HG02884 (cell line): ENCODE results near the gene UBN2.
A peak's percentile ranks its signal among the peaks of the same experiment; 100 is the strongest.

Source experiments
- ATAC-seq: cut with Tn5 transposase; IDR thresholded peaks from one replicate; pipeline ENCODE4 v1.9.1; 2021; ENCODE audit warnings: mild to moderate bottlenecking, moderate library complexity; ENCODE audit not compliant: unreplicated experiment

UBN2 gene

DNA sequence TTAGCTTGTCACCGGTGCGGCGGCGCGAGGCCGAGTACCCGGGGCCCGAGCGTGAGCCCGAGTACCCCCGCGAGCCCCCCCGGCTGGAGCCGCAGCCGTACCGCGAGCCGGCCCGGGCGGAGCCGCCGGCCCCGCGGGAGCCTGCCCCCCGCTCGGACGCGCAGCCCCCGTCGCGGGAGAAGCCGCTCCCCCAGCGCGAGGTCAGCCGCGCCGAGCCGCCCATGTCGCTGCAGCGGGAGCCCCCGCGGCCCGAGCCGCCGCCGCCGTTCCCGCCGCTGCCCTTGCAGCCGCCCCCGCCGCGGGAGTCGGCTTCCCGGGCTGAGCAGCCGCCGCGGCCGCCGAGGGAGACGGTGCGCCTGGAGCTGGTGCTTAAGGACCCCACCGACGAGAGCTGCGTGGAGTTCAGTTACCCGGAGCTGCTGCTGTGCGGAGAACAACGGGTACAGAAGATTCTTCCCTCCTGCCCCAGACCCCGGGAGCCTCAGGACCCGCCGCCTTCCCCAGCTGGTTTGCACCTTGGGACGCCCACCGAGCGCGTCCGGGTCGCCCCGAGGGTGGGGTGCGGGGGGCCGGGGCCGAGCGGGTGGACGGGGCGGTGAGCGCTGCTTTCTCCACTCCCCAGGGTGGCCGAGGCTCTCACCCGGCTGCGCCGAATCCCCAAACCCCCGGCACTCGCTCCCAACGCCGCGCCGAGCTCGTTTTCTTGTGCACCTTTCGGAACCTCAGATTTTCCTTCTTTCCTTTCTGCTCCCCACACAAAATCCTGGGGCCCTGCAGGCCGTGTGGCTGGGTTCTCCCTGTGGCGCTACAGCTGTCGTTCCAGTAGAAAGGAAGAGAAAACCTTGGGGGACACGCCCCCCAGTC, 708 bp downstream of the UBN2 start:
- peak; percentile 28 for ATAC-seq

DNA sequence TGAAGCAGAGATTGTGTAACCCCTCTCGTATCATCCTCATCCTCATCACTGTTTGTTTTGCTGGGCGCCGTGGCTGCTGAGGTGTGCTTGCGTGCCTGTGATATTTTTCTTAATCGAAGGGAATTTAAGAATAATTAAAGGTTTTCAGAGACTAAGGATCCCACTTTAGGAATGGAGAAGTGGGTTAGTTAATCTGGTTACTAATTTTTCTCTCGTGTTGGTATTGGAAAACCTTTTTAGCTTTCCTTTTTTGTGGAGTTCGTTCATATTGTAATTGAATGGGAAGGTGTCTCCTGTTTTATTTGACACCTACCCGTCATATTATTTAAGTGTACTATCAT, 1.3 kb downstream of the UBN2 start:
- ATAC-seq: no peak

DNA sequence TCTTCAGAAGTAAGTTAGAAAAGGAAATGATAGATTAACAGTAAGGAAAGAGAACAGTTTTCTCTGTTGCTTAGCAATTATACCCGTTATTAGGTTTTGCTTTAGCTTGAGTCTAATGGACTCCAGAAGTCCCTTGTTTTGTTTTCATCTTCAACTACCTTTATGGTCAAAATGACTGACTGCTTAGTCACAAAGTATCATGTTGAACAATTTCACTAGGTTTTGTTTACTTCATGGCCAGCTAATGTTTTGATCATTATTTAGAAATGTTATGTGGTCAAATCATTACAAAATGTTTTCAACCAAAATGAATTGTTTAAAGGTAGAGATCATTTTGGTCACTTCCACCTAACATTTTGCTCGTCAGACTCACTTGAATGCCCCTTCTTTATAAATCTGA, 1.9 kb downstream of the UBN2 start:
- no peak for ATAC-seq

DNA sequence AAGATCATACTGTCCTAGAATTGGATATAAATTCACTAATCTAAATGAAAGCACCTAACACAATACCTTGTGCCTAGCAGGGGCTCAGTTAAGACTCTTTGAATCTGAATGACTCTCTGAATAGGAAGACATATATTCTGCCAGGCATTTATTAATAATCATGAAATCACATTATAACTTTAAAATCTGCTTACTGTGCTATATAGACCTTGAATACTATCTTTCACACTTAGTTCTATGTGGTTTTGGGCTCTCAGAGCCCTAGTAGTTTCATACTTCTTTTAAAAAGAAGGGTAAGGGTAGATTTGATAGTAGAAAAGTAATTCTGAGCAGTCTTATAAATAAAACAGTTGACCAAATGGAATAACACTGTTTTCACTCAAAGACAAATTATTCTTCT, 10.2 kb downstream of the UBN2 start:
- no peak for ATAC-seq

DNA sequence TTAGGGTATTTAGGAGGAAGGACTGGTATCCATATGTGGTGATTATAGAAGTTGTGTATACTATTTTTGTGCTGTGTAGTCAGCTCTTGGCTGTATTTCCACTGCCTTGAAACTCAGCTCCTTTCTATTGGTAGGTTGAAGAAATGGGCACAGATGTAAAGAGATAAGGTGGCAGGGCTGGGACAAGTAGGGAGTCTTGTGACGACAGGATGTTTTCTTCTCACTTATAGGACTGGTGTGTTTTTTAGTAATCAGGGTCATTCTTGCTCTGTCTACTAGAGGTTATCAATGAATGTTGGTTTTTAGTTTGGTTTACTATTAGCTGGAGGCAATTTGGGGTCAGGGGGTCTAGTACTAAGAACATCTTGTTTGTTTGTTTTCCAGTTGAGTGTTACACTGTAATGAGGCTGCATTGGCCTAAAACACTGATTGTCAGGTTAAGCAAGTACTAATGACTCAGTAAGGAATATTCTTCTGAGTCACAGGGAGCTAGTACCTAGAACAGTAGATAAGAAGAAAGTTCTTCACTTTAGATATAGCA, 11.8 kb downstream of the UBN2 start:
- ATAC-seq: no peak

DNA sequence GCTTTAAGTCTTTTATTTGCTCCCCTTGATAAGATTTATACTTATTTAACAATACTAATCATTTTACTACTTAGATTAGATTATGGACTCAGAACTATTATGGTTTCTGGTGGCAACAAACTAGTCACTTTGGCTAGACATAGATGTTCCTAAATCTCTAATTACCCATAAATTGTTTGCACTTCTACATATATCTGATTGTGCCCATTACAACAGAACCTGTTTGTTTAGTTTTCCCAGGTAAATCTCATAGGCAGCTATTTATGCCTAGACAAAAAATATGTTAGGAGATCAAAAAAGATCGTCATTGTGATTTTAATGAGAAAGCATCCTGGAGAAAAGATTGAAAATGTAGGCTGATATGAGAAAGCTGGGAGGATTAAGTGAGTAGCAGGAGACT, 14.4 kb downstream of the UBN2 start:
- ATAC-seq: no peak

DNA sequence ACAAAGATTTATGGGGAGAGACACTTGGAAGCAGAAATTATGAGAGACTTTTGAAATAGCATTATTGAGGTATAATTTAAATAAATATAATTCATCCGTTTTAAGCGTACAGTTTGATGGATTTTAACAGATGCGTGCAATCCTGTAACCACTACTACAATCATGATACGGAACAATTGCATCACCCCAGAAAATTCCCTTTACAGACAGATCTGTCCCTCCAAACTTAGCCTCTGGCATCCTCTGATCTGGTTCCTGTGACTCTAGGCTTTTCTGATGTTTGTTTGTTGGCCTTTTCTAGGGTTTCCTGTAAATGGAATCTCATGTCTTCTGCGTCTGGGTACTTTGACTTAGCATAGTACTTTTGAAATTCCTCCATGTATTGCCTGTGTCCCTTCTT, 15.5 kb downstream of the UBN2 start:
- ATAC-seq: no peak

DNA sequence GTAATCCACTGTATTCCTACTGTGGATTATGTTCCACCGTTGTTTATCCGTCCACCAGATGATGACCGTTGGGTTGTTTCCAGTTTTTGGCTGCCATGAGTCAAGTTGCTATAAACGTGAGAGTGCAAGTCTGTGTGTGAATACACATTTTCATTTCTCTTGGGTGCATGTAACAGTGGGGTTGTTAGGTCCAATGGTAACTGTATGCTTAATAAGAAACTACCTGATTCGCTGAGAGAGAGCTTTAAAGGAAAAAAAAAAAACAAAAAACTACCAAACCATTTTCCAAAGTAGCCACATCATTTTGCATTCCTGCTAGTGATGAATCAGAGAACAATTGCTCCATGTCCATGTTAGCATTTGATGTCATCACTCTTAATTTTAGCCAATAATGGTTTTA, 15.9 kb downstream of the UBN2 start:
- ATAC-seq: no peak

DNA sequence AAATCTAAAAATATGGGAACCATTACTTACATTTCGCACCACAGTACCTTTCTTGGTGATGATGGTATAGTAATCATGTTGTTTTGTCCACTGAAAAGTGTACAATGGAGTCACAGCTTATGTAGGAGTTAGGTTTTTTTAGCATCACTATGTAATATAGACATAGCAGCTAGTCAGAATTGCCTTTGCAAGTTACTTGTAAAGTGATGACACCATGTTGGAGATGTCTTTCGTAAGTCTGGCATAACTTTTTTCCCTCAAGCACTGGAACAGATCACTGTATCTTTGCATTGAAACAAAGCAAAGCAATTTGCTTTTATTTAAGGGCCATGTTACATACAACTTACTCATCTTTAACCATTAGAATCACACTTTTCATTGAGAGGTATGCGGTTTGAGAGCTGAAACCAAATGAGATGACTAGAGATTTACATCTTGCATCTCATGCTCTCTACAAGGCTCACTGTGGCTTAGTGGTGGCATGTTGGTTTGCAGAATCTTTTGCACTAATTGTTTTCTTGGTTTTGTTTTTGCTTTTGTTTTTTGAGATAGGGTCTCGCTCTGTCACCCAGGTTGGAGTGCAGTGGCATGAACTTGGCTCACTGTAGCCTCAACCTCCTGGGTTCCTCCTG, 18.3 kb downstream of the UBN2 start:
- ATAC-seq: no peak

DNA sequence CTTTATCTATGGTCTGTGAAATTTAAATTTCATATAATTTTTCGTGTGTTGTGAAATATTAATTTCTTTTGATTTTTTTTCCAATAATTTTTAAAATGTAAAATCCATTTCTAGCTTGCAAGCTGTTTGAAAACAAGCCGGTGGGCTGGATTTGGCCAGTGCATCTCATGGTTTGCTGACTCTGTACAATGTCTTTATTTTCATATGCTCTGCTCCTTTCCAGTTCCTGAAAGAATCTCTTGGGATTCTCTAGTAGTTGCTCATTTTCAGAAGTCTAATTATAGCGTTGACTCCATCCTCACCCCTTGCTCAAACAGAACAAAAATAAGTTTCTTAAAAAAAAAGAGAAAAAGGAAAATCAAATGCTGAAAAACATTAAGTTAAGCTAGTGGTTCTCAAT, 21.4 kb downstream of the UBN2 start:
- no peak for ATAC-seq

DNA sequence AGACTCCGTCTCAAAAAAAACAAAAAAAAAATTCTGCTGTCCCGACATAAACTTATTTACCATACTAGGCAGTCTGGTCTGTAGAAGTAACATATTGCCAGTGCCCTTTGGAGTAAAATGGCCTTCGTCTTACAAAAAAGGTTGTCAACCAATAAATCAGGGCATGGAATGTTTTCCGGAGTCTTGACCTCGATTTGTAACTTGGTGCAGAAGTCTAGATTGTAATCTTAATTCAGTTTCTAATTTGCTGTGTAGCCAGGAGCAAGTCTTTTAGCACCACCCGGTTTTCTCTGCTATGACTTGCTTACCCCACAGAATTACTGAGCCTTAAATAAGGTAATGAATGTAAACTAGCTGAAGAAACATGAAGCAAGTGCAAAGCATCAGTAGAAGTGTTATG, 23.2 kb downstream of the UBN2 start:
- ATAC-seq: no peak

DNA sequence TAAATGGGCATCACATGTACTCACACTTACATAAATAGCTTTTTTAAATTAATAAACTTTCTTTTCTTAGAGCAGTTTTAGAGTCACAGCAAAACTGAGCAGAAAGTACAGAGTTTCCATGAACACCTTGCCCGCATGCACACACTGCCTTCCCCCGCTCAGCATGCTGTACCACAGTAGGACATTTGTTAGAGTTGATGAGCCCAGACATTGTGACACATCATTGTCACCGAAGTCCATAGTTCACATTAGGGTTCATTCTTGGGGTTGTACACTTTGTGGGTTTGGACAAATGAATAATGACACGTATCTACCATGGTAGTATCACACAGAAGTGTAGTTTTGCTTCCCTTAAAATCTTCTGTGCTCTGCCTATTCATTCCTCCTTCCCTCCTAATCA, 23.7 kb downstream of the UBN2 start:
- no peak for ATAC-seq

DNA sequence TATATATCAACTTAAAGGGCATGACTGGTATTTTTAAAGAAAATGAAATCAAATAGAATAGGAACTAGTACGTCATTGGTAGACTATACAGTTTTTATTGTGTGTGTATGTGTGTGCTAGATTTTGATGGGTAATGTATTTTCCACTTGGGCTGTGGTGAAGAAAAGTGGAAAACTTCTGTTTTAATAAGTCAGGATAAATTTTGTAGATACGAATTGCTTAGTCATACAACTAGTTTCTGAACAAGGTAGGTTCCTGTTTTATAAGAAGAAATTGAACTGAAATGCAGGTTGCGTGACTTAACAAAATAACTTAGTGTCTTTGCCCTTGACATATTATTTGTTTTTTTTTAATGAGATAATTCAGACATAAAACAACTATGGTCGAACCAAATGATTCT, 24.3 kb downstream of the UBN2 start:
- no peak for ATAC-seq

DNA sequence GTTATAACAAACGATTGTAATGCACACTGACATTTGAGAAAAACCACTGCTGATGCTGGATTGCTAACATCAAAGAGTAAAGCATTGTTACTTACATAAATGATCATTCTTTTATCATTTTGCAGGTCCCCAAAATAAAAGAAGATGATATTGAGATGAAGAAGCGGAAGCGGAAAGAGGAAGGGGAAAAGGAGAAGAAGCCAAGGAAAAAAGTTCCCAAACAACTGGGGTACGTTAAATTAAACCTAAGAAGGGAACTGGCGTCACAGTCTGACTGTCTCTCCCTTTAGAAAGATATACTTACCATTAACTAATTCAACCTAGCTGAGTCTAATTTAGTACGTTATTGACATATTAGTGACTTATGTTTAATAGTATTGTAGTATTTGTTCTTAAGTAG, 28.1 kb downstream of the UBN2 start:
- no peak for ATAC-seq

DNA sequence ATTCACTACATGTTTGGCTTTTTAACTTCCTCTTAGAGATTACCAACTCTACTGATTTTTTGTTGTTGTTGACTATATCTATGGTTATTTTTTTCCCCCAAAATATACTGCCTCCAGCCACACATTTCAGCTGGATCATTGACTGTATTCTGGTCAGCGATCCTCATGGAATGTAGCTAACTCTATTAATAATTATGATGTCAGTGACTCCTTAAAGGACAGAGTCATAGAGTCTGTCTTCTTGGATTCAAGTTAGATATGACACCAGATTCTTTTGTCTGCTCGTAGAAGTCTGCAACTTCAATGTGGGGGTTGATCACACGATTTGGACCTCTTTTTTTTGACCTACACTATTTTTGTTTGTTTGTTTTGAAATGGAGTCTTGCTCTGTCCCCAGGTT, 33.2 kb downstream of the UBN2 start:
- no peak for ATAC-seq

DNA sequence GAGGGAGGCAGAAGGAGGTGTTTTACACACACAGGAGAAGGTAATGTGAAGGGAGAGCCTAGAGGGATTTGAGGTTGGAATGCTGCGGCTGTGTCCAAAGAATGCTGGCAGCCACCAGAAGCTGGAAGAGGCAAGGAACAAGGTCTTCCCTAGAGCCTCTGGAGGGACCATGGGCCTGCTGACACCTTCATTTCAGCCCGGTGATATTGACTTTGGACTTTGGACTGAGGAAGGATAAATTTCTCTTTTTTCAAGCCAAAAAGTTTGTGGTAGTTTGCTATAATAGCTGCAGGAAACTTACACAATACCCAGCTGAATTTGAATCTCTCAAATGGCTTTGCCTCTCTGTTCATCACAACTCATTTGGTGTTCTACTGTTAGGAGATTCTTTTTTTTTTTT, 34.6 kb downstream of the UBN2 start:
- ATAC-seq: no peak

DNA sequence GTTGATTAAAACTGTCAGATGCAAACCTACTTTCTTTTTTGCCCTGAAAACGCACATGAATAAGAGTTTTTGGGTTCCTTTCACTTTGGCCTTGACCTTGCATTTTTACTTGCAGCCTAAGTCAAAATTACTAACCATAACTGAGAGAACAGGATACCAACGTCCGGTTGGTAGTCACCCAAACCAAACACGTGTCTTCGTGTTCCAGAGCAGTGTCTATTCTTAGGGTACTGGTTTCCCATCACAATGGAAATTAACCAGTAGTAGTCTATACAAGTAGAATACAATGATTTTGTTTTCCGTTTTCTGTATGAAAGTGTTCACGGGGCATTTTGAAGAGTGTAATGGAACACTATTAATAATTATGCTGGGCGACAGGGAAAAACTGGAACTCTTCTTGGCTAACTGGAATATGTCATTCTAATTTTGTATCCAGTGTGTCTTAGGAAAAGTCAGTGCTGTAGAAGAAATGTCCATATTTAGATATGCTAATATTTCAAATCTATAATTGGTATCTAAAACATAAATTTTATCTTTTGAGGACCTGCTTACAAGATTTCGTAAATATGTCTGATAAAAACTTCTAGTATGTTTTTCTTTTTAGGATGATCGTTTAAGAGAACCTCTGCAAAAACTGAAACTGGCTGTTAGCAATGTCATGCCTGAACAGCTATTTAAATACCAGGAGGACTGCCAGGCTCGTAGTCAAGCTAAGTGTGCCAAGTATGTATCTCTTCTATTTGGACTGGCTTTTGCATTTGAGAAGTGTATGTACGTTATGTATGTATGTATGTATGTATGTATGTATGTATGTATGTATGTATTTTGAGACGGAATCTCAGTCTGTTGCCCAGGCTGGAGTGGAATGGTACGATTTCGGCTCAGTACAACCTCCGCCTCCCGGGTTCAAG, 40.9 kb downstream of the UBN2 start:
- no peak for ATAC-seq

DNA sequence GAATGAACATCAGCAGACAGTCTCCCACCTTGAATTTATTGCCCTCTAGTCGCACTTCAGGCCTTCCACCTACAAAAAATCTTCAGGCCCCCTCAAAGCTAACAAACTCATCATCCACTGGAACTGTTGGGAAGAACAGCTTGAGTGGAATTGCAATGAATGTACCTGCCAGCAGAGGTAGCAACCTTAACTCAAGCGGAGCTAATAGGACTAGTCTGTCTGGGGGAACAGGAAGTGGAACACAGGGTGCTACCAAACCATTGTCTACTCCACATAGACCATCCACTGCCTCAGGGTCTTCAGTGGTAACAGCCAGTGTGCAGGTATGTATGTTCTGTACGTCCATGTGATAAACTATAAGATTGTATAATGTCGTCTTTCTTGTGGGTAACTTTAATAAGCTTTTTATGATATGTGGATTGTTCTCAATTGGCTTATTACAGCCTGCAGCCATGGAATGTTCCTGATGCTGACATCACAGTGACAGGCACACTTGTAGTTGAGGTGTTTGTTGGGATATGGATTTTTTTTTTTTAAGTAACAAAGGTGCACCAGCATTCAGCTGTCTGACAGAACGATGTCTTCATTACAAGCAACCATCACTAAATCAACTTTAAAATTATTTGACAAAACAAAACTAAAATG, 53.3 kb downstream of the UBN2 start:
- no peak for ATAC-seq

DNA sequence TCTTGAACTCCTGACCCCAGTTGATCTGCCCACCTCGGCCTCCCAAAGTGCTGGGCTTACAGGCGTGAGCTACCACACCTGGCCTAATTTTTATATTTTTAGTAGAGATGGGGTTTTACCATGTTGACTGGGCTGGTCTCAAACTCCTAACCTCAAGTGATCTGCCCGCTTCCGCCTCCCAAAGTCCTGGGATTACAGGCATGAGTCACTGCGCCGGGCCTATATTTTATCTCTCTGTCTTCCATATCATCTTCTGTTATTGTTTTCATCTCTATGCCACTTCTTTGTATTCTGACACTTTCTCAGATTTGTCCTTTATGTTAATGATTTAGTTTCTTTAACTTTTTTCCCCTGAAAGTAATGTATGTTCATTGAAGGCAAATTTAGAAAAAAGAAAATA, 55.1 kb downstream of the UBN2 start:
- ATAC-seq: no peak

DNA sequence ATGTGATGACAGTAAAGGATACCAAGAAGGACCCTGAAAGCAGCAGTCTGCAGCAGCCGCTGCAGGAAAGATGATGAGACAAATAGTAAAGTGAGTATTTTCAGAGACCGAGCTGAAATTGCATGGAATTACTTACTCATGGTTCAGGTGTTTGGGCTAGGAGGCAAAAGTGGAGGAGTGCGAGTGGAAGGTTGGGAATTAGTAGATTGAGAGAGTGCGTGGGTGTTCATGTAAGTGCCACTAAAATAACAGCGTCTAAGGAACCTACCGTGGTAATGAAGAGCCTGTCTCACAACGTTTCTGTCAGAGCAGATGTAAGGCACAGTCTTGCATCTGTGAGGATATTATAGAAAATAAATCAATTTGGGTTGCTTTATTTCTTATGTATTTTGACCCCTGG, 61.8 kb downstream of the UBN2 start:
- no peak for ATAC-seq

DNA sequence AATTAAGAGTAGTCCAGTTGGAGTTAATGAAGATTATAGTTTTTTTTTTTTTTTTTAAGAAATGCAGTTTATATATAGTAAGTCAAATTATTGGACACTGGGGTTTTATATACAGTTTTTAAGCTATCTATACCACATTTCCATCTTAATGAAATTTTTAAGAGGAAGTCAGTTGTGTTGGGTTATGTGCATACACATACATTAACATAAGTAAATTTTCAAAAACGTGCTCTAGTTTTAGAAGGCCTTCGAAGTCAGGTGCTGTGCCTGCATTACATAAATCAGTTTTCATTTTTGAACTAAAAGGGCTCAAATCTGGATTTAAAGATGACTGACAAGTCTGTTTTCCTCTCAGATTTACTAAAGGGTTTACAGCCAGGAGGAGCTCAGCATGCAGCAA, 62.5 kb downstream of the UBN2 start:
- no peak for ATAC-seq
